ENCODE results near the gene UGT1A10.

Gene UGT1A10

GRCh38 chr2:233811087-233811486 lies 174.8 kb downstream of the UGT1A10 start:
- DNase-seq = no peak

GRCh38 chr2:233811732-233812131 lies 175.5 kb downstream of the UGT1A10 start:
- DNase-seq = no peak

GRCh38 chr2:233813236-233814055 lies 177.2 kb downstream of the UGT1A10 start:
- no peak for DNase-seq

GRCh38 chr2:233814056-233814835 lies 178.0 kb downstream of the UGT1A10 start:
- peak; percentile 5 for DNase-seq

GRCh38 chr2:233815861-233816260 lies 179.6 kb downstream of the UGT1A10 start:
- no peak for DNase-seq

- no peak for DNase-seq
These were observed 180.1 kb downstream of the UGT1A10 start for GRCh38 chr2:233816334-233816733.

- no peak for DNase-seq
These were observed 180.5 kb downstream of the UGT1A10 start for GRCh38 chr2:233816771-233817170.

- no peak for DNase-seq
These were observed 181.2 kb downstream of the UGT1A10 start for GRCh38 chr2:233817361-233817911.

- DNase-seq = no peak
These were observed 181.9 kb downstream of the UGT1A10 start for GRCh38 chr2:233817995-233818638.

GRCh38 chr2:233818639-233819621 lies 182.7 kb downstream of the UGT1A10 start:
- no peak for DNase-seq

GRCh38 chr2:233819884-233820773 lies 183.9 kb downstream of the UGT1A10 start:
- no peak for DNase-seq

- no peak for DNase-seq
These were observed 184.5 kb downstream of the UGT1A10 start for GRCh38 chr2:233820774-233821105.

GRCh38 chr2:233821196-233821595 lies 184.9 kb downstream of the UGT1A10 start:
- no peak for DNase-seq

- no peak for DNase-seq
These were observed 185.5 kb downstream of the UGT1A10 start for GRCh38 chr2:233821709-233822100.

- no peak for DNase-seq
These were observed 186.0 kb downstream of the UGT1A10 start for GRCh38 chr2:233822101-233822771.
